ENCODE measurements around the gene ZHX3. TPM values are rescaled to one million over a fixed set of nuclear protein-coding genes. Genes with fewer than 3 reads are reported as not detected.

Gene ZHX3
- total and polyA plus RNA-seq, 7 donors: 3.6 to 69.0 (median 39.2) TPM

GRCh38 chr20:41261790-41262717 lies 55.5 kb downstream of the ZHX3 start:
- Histone ChIP-seq H3K27me3 (no peaks in the 10 kb centered on the region), H3K4me3 (no peak overlapping the region), H3K9me3 (no peaks in the 10 kb centered on the region), H3K36me3 (peaks cover 0 to 10% (median 2%) of the 10 kb centered on the region in 4 donors), H3K4me1 (peaks cover 0 to 7% (median 0%) of the 10 kb centered on the region in 4 donors), H3K27ac (no peak overlapping the region)
- TF ChIP-seq CTCF (IDR thresholded peaks at IDR 0.05) (no peak), POLR2AphosphoS5 (IDR thresholded peaks at IDR 0.05) (no peak), POLR2A (IDR thresholded peaks at IDR 0.05) (no peak), EP300 (IDR thresholded peaks at IDR 0.05) (no peak)
- WGBS, 2 donors: 87 to 91% methylated on average over 2 of the region's 2 CpGs
- no peak for DNase-seq
- intact Hi-C loops (cut with DNase I): no loop called here

- TF ChIP-seq EP300 (IDR thresholded peaks at IDR 0.05): no peak
- no peak for TF ChIP-seq CTCF (IDR thresholded peaks at IDR 0.05)
- TF ChIP-seq POLR2AphosphoS5 (IDR thresholded peaks at IDR 0.05): no peak
- no peak for TF ChIP-seq POLR2A (IDR thresholded peaks at IDR 0.05)
- Histone ChIP-seq H3K27me3 (no peaks in the 10 kb centered on the region), H3K9me3 (no peaks in the 10 kb centered on the region), H3K27ac (no peak overlapping the region), H3K36me3 (peaks cover 0 to 7% (median 2%) of the 10 kb centered on the region in 4 donors), H3K4me3 (no peak overlapping the region), H3K4me1 (peaks cover 0 to 7% (median 0%) of the 10 kb centered on the region in 4 donors)
- intact Hi-C loops (cut with DNase I): no loop called here
- no peak for DNase-seq
Observed at GRCh38 chr20:41261260-41261659, 56.3 kb downstream of the ZHX3 start.

GRCh38 chr20:41260734-41261220 lies 56.8 kb downstream of the ZHX3 start:
- no peaks in the 10 kb centered on the region for H3K9me3 ChIP-seq
- TF ChIP-seq POLR2AphosphoS5 (IDR thresholded peaks at IDR 0.05) (no peak), CTCF (IDR thresholded peaks at IDR 0.05) (no peak), POLR2A (IDR thresholded peaks at IDR 0.05) (no peak), EP300 (IDR thresholded peaks at IDR 0.05) (no peak)
- H3K27me3 ChIP-seq: no peaks in the 10 kb centered on the region
- H3K27ac ChIP-seq: no peak overlapping the region
- peaks cover 0 to 7% (median 0%) of the 10 kb centered on the region in 4 donors for H3K4me1 ChIP-seq
- H3K4me3 ChIP-seq: no peak overlapping the region
- intact Hi-C loops (cut with DNase I): no loop called here
- DNase-seq: no peak
- H3K36me3 ChIP-seq: peaks cover 0 to 4% (median 2%) of the 10 kb centered on the region in 4 donors
- WGBS, 2 donors: 96 to 99% methylated on average over 1 of the region's 1 CpG

GRCh38 chr20:41259309-41259708 lies 58.2 kb downstream of the ZHX3 start:
- Histone ChIP-seq H3K9me3 (no peaks in the 10 kb centered on the region), H3K27ac (no peak overlapping the region), H3K4me1 (peaks cover 0 to 7% (median 0%) of the 10 kb centered on the region in 4 donors), H3K36me3 (no peaks in the 10 kb centered on the region), H3K27me3 (no peaks in the 10 kb centered on the region), H3K4me3 (no peak overlapping the region)
- no peak for TF ChIP-seq POLR2AphosphoS5 (IDR thresholded peaks at IDR 0.05)
- TF ChIP-seq EP300 (IDR thresholded peaks at IDR 0.05): no peak
- TF ChIP-seq CTCF (IDR thresholded peaks at IDR 0.05): no peak
- no peak for TF ChIP-seq POLR2A (IDR thresholded peaks at IDR 0.05)
- no peak for DNase-seq
- intact Hi-C loops (cut with DNase I): no loop called here
